Cardiac fibroblast (primary cell): ENCODE data around the gene ADARB2.

Experiments
- DNase-seq, 2 donors: peaks; one replicate each; pipeline versions ENCODE4 v3.0.0 to v3.0.0-alpha.2; 2010; ENCODE audit warnings: low read depth in 2 of 2
- H3K4me3 ChIP-seq, 2 donors: replicated peaks in 1 of 2; 1 replicate in 1 of 2; 2 replicates in 1 of 2; pipeline ENCODE4 v1.5.1; 2011; ENCODE audit warnings: low read depth in 2 of 2, low read length in 2 of 2, mild to moderate bottlenecking in 2 of 2, moderate library complexity in 1 of 2
- CTCF ChIP-seq: IDR thresholded peaks from one replicate; pipeline ENCODE4 v1.5.1; 2011; ENCODE audit warnings: low read depth, mild to moderate bottlenecking, low read length, inconsistent platforms

The ADARB2 gene

GRCh38 chr10:1552881-1553670 is 184.2 kb downstream of the ADARB2 start:
- DNase-seq: no peak
- no peak for TF ChIP-seq CTCF

GRCh38 chr10:1552406-1552805 is 184.9 kb downstream of the ADARB2 start:
- no peak for DNase-seq
- TF ChIP-seq CTCF: no peak
- no peak overlapping the region for H3K4me3 ChIP-seq

More at GRCh38 chr10:1552881-1553670, 184.2 kb downstream of the ADARB2 start:
- H3K4me3 ChIP-seq: no peak overlapping the region

GRCh38 chr10:1551636-1552338 is 185.5 kb downstream of the ADARB2 start:
- no peak overlapping the region for H3K4me3 ChIP-seq
- no peak for DNase-seq
- no peak for TF ChIP-seq CTCF

GRCh38 chr10:1550616-1551015 is 186.7 kb downstream of the ADARB2 start:
- no peak for DNase-seq
- no peak overlapping the region for H3K4me3 ChIP-seq
- TF ChIP-seq CTCF: no peak

- TF ChIP-seq CTCF: no peak
- H3K4me3 ChIP-seq: no peak overlapping the region
- DNase-seq: no peak
Observed at GRCh38 chr10:1550291-1550595, 187.1 kb downstream of the ADARB2 start.

GRCh38 chr10:1549591-1550290 is 187.6 kb downstream of the ADARB2 start:
- DNase-seq: no peak
- no peak for TF ChIP-seq CTCF
- no peak overlapping the region for H3K4me3 ChIP-seq
